Stimulated activated CD4-positive, alpha-beta T cell treated with anti-CD3 and anti-CD28 coated beads, Interleukin-2, amount 100 ng/mL, for 48 hours (primary cell): Measurements from ENCODE around the gene CCDC149.
"Not testable (repeated sequence)": the region's sequence is repeated elsewhere in the genome, so short reads cannot be mapped to it uniquely, and the experiment has no call there.

Experiments
- DNase-seq, 2 donors: peaks; one replicate each; pipeline ENCODE4 v3.0.0-alpha.2; 2020

CCDC149 gene

DNA sequence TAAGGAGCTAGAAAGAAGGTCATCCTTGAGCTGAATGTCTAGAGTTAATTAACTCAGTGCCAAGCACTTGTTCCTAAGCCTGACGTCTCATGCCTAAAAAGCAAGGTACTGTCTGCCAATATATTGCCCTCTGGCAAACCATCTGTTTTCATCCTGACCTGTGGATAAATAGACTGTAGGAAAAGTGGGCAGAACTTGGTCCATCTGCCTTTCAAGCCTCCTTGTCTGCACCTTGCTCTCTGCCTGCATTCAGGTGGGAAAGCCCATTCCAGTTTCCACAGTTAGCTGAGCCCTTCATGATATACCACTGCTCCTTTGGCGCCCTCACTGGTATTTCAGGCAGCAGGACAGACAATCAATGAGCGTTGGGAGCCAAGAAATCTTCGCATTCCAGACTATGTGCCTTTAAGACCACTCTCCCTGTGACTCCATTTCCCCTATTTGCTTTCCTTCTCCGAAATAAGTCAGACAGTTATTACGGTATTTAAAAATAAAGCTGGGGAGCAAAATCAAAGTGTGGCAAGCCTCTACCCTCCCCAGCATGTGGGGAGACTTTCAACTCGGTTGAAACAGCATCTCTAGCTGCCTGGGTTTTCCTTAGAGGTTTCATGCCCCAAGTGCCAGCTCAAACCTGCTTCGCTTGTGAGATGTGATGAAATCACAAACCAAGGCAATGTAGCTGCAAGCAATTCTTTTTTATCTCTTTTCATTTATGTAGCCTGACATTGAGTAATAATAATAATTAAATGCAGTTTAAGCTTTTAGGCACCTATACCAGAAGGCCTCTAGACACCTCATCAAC lies 2.5 kb upstream of the CCDC149 start:
- no peak for DNase-seq

DNA sequence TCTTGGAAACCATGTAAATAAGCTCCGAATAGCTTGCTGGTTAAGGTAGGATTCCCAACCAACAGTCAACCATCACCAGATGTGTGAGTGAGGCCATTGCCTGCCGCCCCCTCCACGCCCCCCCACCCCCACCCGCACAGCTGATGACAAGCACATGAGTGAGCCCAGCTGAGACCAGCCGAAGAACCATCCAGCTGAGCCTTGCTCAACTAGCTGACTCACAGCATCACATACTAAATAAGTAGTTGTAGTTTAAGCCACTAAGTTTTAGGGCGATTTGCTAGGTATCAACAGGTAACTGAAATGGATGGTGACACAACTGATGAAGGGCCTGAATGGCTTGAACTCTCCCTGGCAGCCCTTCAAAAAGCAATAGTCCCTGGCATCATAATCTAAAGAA lies 1.6 kb upstream of the CCDC149 start:
- DNase-seq: no peak

DNA sequence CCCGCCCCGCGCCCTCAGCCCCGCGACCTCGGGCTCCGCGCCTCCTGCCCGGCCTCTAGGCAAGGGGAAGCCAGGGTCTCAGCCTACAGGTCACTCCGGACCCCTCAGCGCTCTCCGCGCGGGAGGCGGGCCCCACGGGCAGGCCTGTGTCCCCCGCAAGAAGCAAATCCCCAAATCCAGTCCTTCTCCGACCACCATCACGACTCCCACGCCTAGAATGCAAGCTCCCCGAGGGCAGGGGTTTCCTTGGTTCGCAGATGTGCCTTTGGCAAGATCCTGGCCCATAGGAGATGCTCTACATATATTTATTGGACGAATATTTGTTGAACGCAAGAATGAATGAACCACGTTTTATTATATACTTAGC lies 260 bp upstream of the CCDC149 start:
- DNase-seq: no peak

DNA sequence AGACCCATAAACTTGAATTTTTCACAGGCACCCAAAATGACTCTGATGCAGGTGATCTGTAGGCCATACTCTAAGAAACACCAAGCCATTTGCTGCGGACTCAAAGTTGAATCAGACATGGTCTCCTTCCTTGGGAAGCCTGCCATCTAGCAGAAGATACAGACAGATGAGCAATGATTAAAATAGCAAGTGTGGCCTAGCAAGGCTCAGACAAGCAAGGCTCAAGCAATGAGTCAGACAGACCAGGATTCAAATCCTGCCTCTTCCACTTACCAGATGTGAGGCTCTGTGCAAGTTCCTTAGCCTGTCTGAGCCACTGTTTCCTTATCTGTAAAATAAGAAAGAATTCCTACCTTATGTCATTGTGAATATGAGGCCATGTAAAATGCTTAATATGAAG lies 2.3 kb downstream of the CCDC149 start:
- DNase-seq: no peak

DNA sequence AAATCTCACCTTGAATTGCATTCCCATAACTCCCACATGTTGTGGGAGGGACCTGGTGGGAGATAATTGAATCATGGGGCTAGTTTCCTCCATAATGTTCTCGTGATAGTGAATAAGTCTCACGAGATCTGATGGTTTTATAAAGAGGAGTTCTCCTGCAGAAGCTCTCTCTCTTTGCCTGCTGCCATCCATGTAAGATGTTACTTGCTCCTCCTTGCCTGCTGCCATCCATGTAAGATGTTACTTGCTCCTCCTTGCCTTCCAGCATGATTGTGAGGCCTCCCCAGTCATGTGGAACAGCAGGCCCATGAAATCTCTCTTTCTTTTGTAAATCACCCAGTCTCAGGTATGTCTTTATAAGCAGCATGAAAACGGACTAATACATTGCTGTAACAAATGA lies 3.2 kb downstream of the CCDC149 start:
- DNase-seq: not testable (repeated sequence)

DNA sequence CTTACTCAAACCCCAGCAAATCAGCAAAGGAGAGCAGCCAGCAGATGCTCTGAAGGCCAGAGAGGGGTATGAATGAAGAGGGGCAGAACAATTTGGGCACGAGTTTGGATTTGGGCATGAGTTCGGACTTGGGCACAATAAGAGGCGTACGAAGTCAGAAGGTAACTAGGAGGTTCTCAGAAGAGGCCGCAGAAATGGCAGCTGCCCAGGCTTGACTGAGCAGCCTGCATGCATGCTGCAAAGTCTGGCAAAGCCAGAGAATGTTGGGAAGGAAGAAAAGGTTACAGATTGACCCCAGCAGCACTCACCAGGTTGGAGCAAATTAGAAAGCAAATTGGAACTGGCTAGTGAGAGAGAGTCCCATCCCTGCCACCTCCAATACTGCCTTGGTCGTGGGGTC lies 15.2 kb downstream of the CCDC149 start:
- DNase-seq: no peak

DNA sequence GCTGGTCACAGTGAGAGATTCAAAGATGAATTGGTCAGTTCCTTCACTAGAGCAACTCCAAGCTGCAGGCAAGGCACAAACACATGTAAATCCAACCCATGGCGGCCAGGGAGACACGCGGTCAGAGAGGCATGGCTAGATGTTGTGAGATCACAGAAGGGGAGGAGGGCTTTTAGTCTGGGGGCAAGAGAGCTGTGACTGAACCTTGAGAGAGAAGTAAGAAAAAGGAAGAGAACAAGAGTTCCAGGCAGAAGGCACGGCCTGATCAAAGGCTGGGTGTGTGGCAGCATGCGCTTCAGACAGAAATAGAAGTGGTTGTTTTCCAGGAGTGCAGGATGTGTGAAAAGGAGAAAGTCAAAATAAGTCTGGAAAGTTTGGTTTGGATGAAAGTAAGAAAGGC lies 15.9 kb downstream of the CCDC149 start:
- DNase-seq: no peak

DNA sequence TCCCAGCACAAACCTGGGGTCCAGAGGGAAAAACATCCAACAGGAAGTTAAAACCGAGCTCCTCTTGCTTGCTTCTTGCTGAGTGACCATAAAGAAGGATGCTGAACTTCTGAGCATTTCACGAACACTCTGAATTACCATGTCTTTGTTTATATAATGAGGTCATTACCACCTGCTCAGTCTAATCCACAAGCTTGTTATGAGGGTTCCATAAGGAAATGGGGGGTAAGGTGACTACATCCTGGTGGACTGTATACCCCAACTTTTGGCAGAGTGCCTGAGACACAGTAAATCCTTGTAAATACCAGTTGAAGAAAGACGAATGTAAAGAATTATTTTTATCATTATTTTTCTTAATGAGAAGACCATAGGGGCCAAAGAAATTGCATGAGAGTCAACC lies 16.8 kb downstream of the CCDC149 start:
- DNase-seq: no peak

DNA sequence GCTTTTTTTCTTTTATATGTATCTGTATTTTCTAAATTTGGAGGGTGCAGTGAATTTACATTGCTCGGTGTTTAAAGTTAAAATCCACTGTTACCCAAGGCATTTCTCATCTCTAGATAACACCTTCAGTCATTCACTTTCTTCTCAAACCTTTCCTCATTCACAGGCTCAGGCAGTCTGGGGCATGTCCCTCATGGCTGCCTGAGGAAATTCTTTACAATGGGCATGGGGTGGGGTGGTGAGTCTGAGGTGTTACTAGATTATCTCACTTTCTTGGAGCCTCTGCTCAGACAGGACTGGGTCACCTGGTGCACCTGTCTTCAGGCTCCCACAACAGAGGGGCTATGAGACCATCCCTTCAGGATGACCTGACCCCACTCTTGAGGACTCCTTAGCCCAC lies 17.4 kb downstream of the CCDC149 start:
- no peak for DNase-seq

DNA sequence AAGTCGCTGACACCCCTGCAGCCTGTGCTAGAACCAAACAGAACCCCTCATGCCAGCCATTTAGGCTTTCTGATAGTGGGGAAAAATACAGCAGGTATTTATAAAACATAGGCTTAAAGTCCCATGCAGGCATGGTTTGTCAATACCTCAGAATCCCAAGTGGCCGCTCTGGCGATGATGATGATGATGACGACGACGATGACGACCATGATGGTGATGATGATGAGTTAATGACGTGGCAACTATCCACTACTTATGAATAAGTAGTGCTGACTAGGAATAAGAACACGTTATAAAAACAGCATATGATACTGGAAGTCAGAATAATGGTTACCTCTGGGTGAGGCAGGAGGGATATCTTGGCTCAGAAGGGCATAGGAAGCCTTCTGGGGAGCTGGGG lies 18.0 kb downstream of the CCDC149 start:
- DNase-seq: no peak

DNA sequence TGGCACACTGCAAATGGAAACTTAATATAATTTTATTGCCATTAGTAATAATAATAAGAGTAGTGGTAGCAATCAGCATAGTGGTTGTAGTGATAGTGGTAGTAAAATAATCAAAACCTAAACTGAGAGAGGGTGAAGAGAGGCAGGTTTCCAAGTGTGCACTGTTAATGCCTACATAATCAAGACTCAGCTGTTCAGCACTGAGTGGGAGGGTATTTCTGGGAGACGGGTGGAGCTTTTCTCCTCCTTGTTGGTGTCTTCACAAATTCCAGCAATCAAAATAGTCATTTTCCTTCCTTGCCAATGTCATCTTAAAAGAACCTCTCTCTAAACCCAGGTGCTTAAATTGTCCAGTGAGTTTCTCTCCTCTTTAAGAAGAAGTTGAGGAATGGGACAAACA lies 18.6 kb downstream of the CCDC149 start:
- DNase-seq: no peak

DNA sequence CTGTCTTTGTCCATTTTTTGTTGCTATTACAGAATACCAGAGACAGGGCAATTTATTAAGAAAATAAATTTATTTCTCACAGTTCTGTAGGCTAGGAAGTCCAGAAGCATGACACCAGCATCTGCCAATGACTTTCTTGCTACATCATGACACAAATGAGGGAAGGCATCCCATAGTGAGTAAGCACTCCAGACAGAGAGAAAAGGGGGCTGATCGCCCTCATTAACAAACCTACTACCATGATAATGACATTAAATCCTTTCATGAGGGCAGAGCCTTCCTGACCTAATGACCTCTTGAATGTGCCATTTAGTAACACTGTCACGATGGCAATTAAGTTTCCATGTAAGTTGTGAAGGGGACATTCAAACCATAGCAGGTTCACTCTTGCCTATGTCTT lies 20.1 kb downstream of the CCDC149 start:
- DNase-seq: no peak

DNA sequence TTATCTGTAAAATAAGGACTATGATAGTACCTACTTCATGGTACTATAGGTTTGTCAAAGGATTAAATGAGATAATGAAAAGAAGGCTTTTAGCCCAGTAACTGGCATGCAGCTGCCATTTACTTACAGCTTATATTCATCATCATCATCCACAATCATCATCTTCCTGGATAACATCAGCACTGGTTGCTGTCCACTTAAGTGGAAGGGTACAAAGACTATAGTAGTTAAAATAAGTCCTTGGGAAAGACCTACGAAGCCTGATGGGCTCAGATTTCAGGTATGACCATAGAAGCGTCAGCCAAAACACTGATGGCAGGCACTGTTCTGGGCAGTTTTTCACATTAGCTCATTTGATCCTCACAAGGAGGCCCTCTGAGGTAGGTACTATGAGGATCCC lies 20.6 kb downstream of the CCDC149 start:
- DNase-seq: no peak

DNA sequence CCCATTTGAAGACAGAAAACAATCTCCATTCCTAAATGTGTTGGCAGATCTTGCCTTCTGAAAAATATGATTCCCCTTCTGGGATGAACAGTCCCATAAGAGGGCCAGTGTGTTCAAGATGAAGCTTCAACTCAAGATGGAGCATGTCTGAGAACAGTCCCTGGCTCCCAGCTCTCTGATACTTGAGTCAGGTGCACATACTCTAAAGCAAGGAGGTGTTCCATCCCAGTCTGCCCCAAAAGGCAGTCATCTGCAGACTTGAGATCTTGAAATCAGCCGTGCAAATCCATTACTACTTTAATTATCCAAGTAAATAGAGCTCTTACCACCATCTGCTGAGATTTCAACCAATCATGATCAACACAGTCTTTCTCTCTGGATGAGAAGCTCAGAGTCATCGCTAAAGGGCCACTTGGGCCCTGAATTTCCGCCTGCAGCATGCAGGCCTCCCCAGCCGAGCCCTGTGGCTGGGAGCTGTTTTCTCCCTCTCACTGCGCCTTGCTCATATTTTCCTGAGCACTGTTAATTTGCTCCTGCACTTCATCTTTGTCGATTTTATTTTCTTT lies 22.2 kb downstream of the CCDC149 start:
- DNase-seq: no peak

DNA sequence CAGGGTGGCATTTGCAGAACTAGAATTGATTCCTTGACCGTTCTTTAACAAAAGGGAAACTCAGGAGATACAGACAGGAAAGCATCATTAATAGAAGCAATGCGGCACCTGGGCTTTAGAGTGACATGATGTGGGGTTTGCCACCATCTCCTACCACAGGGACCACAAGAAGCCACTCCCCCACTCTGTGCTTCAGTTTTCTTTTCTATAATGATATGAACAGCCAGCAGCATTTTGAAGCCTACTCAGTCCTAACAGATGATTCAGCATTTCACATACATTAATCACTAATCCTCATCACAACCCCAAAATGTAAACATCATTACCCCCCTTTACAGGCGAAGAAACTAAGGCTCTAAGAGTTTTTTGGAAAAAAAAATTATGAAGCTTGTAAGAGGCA lies 22.9 kb downstream of the CCDC149 start:
- DNase-seq: no peak

DNA sequence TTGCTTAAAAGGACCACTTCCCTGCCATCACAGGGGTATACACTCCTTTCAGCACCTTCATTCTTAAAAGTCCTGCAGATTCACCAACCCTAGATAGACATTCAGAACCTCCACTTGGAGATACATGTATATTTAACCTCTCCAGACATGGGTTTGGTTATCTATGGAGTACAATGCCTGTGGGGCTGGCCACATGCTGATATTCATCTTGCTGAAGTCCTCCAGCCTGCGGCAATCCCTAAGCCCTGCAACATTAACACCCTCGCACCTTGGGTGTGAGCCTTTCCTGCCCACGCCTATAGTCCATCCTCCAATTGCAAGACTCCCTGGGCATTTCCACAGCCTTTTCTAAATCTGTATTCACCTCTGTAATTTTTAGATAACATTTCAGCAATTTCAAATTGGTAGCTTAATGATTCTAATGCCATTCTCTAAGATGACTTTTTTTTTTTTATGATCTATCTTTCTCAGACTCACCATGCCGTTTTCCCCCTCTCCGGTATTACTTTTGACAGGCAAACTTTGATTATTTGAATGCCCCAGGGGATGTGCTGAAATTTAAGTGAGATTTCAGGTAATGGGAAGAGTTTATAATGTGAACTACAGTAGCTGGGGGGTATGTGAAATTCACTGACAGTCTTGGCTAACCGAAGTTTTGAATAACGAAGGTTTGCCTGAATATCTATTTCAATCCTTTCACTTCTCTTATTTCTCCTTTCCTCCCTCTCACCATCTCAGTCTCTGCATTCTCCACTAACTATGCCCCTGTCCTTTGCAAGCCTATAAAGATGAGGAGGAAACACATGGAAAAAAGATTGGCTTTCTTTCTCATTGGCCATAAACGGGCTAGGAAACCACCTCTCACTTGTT lies 24.1 kb downstream of the CCDC149 start:
- DNase-seq: no peak

DNA sequence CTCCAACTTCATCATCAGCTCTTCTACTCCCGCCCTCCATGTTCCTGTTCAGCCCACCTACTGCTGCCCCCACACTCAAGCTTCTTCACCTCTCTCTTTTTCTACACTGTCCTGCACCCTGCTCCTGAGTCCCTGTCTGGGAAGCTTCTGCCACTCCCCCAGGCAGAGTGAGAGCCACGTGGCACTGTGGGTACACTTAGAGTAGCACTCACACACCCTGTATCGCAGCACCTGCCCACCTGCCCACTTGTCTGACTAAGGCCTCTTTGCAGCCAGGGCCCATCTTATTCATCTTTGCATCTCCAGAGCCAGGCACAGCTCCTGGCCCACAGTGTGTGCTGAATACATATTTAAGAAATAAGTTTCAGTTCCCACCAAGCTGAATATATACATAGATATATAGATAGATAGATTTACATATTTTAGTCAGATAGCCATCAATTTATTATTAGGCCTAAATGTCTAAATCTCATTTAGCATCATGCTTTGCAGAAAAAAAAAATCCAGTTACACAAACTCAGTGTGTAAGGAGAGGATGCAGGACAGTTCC lies 24.9 kb downstream of the CCDC149 start:
- DNase-seq: no peak

DNA sequence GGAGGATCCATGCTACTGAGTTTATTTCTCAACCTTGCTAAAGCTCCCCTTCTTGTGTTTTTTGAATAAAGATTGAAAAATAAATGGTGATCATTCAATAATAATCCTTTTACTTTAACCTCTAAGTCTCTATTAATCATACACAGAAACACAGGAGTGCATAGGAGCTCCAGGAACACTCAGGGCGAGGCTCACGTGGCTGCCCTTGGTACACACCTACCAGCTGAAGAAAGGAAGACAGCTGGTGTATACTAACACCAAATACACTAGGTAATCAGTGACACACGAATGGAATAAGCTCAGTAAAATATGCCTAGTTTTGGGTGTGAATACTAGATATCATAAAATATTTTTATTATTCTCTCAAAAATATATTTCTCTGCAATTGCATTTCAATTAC lies 26.2 kb downstream of the CCDC149 start:
- DNase-seq: no peak

DNA sequence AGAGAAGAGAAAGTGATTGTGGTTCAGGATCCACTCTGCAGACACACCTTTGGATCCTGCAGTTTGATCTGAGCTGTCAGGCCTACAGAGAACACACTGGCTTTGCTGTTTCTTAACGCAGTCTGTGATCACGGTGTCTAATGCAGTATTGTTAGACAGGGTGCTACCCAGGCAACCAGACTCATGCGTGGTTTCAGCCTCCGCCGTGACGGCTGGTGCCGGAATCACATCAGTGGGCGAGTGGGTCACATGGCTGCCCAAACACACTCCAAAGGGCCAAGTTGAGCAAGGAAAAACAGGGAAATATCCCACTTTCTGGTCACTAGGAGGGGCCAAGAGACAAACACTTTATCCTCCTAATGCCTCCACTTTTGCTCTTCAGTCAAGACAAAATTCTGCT lies 27.5 kb downstream of the CCDC149 start:
- no peak for DNase-seq

DNA sequence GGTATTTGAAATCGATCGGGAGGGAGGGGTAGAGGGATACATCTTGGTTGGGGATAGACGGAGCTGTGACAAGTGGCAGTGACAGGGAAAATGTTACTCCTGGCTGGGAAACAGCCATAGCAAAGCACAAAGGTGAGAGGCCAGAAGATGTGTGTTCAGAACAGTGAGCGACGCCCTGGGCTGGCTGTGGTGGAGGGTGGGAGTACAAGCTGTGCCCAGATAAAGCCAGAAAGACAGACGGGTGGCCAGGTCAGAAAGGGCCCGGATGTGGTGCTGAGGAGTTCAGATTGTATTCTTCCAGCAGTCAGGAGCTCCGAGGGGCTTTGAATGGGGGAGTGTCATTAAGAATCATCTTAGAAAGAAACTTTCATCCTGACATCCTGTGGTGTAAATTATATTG lies 27.9 kb downstream of the CCDC149 start:
- DNase-seq: no peak

DNA sequence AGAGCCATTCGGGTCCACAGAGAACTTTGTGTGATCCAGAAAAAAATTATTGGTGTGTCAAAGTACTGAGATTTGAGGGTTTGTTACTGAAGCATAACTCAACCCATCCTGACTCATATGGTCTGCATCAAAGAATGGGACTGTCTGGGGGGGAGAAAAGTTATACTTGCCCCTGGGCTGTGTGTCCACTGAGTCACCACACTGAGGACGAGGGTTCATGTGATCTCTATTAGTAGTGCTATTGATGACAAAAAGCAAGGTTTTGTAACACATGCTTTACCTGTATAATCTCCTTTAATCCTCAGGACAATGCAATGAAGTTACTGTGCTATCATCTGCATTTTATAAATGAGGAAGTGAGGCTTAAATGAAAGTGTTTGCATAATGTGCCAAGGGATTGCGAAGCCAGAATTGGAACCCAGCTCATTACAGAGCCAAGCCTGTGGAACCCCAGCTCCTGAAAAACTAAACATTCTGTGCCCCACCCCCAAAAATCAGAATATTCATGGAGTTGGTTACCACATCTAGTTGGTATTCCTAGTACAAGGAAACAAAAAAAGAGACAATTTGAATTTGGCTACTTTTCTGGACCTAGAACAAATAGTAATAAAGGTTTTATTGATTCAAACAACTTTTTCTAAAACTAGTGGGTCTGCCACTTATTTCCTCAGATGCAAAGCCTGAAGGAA lies 31.2 kb downstream of the CCDC149 start:
- no peak for DNase-seq

DNA sequence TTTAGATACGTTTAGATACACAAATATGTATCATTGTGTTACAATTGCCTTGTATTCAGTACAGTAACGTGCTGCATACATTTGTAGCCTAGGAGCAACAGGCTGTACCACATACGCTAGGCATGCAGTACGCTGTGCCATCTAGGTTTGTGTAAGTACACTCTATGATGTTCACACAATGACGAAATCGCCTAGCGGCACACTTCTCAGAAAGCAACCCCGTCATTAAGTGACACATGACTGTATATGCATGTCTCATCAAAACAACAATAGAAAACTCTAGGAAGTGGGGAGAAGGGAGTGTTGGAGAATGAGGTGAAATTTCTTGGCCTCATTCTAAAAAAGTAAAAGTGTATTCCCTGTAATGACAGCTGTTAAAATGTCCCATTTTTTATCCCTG lies 32.7 kb downstream of the CCDC149 start:
- DNase-seq: no peak

DNA sequence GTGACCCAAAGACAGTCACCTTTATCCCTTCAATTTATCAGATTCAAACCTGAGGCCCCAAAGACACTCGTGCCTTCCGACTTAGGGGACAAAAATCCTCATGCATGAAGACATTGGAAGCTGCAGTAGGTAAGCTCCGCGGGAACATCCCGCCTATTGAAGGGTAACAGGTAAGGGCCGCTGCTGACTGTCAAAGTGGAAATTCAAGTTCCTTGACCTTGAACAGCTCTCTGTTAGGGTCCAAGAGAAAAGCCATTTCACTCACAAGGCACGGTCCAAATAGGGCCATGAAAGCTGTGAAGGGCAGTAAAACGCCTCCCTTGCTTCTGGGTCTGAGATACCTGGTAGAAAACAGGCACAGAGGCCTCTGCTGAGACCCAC lies 34.2 kb downstream of the CCDC149 start:
- no peak for DNase-seq
